RWPE1 (cell line): ENCODE measurements around the gene RALGPS1.

Experiments used
- CTCF ChIA-PET: fragments of 350-600 bp; sonication (Branson Sonifier 250); formaldehyde crosslinking; extraction: SDS; loops from one replicate; lab custom pipeline; 2021; lab: Yijun Ruan, JAX
- POLR2A ChIA-PET: fragments of 400-600 bp; formaldehyde crosslinking; extraction: SDS; loops from one replicate; lab custom pipeline; 2020; ENCODE audit warnings: antibody characterized with exemption; ENCODE audit not compliant: low non-redundant PET; lab: Yijun Ruan, JAX
- DNase-seq: peaks from one replicate; pipeline ENCODE4 v3.0.0; 2012; ENCODE audit warnings: low spot score
- H3K27ac ChIP-seq: fragments of 450-650 bp; 2 replicates; pipeline ENCODE4 v1.5.1; 2017
- CTCF ChIP-seq: fragments of 450-650 bp; conservative IDR thresholded peaks from 2 replicates; pipeline ENCODE4 v1.5.1; 2017; ENCODE audit warnings: low read depth, mild to moderate bottlenecking

The RALGPS1 gene

DNA sequence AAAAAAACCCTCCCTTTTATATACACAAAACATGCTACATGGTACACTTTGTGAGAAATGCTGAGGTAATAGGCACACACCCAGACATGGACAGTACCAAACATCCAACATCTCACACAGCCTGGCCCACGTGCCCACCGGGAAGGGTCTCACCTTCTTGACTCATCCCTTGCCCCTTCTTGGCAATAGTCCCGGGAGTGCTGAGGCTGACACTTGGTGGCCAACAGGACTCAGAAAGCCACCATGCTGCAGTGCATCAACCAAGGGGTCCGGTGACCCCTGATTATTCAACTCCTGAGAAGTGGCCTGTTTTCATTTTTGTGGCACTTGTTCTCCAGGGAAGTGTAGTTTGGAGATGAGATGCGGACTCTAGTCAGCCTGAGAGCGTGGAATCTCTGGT is 172.8 kb downstream of the RALGPS1 start:
- no peak for DNase-seq
- ChIA-PET CTCF (no interaction called here), POLR2A (no interaction called here)
- TF ChIP-seq CTCF: no peak
- no peak overlapping the region for H3K27ac ChIP-seq

DNA sequence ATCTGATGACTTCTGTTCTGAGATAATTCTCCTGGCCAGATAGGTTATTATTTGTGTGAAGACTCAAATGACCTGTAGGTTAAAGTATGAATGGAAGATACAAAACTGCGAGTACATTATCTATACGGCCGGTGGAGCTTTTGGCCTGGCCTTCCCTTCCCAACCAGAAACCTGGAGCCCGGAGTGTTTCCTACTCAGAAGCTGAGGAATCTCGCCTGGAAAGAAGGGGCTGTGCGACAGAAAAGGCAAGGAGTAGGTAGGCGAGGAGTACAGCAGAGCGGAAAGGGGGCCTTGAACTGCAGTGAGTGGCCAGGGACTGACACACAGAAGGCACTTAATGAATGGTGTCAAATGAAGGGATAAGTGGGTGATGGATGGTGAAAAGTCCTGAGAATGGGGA is 173.3 kb downstream of the RALGPS1 start:
- no peak for TF ChIP-seq CTCF
- DNase-seq: no peak
- POLR2A ChIA-PET: no interaction called here
- H3K27ac ChIP-seq: no peak overlapping the region
- CTCF ChIA-PET: no interaction called here

DNA sequence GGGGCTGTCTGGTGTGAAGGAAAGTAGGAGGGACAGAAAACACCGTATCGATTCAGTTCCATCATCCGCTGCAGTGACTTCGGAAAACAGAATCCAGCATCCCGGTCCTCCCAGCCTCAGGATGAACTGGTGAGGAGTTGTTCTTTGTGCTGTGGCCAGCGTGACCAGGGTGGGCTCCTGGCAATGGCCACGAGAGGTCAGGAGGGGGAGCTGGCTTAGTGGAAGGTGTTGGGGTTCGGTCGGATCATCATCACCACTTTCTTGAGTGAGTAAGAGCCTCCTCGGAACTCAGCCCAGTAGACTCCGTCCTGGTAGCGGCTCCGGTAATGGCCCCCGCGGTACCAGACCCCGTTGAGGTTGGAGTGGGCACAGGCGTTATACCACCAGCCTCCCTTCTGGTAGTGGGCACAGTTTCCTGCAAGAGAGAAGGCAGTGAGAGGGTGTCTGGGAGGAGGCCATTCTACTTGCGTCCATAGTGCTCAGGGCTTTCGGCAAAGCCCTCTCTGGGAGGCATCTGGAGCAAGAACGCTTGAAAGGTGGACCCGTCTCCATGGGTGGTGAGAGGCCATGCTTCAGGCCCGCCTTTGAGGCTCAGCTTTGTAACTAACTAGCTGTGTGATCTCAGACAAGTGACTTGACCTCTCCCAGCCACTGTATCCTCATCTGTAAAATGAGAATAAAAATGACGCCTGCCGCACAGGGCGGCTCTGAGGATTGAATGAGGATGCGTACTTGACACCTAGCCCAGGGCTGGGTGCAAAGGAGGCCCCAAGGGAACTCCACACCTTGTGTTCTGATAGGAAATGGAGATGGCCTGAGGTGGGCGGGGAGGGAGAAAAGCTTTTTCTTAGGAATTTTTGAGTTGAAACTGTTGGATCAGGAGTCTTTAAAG is 174.4 kb downstream of the RALGPS1 start:
- POLR2A ChIA-PET: no interaction called here
- CTCF ChIA-PET: interaction anchor here (0.6 to 0.8 kb wide), 2 partner anchors 50 to 119 kb away, joined by 3 to 4 read pairs; no protein-coding TSS in a partner anchor
- TF ChIP-seq CTCF: no peak
- DNase-seq: no peak
- H3K27ac ChIP-seq: peak overlapping the region; percentile 36

DNA sequence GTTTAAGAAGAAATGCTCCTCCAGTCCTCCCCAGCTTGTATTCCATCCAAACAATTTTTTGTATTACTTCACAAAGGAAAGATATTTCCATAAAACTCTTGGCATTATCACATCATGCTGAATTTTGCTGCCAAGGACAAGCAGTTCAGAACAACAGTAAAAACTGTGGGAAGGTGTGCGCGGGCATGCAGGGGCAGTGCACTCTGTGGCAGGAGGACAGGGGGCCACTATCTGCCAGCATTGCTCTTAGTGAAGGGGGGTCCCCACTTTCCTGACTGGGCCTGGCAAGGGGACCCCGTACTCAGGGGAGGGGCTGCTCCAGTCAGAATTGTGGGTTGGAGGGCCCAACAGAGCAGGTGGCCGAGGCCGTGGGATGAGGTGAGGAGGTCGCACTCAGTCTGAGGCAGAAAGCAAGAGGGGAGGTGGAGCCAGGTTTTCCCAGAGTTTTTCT is 175.1 kb downstream of the RALGPS1 start:
- ChIA-PET CTCF (interaction anchor here (0.6 to 0.8 kb wide), 2 partner anchors 50 to 119 kb away, joined by 3 to 4 read pairs; no protein-coding TSS in a partner anchor), POLR2A (no interaction called here)
- peak overlapping the region; percentile 36 for H3K27ac ChIP-seq
- no peak for DNase-seq
- no peak for TF ChIP-seq CTCF

DNA sequence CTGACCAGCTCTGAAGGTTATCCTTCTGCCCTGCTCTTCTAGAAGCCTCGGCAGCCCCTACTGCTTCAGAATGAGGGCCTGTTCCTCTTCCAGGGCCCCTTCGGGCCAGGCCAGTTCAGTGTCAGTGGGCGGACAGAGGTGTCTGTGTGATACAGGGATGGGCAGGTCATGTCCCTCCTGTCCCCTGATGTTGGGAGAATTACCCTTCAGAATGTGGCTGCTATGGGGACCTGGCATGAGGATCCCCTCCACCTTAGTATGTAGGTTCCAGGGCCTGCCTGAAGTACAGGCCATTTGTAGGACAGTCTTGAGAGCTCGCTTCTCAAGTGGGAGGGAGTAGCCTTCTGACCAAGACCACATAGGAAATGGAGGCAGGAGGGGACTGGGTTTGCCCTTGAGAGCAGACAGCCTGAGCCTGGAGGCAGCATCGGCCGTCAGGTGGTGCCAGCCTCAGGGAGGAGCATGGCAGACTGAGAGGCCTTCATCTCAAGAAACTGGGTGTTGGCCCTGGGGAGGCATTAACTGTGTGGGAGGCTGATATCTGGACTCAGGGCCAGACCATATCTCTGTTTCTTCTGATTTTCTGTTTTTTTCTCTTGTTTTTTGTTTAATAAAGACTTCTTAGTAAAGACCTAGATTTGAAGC is 175.9 kb downstream of the RALGPS1 start:
- no peak for DNase-seq
- POLR2A ChIA-PET: no interaction called here
- no peak for TF ChIP-seq CTCF
- CTCF ChIA-PET: no interaction called here
- H3K27ac ChIP-seq: no peak overlapping the region

GRCh38 chr9:127091526-127091925 is 176.9 kb downstream of the RALGPS1 start:
- H3K27ac ChIP-seq: no peak overlapping the region
- ChIA-PET CTCF (interaction anchor here (0.6 kb wide), 1 partner anchor 418 kb away, joined by 3 read pairs; no protein-coding TSS in a partner anchor), POLR2A (no interaction called here)
- no peak for DNase-seq
- TF ChIP-seq CTCF: no peak
